GF-D8 (cell line): ENCODE results near the gene CPNE9.

Experiments
- DNase-seq: peaks from one replicate; lab custom pipeline; 2025; lab: John Stamatoyannopoulos, UW

Gene CPNE9

DNA sequence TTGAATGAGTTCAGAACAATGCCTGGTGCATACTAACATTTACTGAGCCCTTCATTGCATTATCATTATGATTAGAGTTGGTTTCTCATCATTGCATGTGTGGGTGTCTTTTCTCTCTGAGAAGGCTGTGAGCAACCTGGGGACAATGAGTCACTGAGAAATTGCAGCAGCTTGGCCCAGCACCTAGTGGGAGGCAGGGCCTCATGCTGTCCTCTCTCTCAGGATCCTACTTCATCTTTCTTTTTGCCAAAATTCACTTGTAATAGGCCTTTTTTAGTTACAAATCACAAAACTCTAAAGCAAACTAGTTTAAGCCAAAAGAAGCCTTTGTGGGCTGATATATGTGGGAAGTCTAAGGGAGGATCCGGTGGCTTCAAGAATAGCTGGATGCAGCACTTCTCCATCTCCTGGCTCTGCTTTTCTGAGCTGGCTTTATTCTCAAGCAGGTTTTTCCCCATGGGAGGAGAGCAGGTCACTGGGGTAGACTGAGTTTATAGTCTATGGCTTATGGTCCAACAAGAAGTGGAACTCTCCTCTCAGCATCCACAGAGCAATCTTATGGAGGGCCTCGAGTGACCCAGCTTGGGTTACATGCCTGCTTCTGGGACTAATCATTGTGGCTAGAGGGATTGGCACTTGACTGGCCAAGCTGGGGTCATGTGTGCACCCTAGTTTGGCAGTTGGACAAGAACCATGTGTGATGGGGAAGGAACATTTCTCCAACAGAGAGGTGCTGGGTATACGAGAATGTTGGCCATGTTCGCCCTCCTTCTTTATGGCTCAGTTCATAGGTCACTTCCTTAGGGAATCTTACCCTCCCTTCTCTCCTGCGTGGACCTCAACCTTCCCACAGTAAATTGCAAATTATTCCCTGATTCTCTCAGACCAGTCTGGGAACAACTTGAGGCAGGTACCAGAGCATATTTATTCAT lies 74.8 kb downstream of the CPNE9 start:
- no peak for DNase-seq

DNA sequence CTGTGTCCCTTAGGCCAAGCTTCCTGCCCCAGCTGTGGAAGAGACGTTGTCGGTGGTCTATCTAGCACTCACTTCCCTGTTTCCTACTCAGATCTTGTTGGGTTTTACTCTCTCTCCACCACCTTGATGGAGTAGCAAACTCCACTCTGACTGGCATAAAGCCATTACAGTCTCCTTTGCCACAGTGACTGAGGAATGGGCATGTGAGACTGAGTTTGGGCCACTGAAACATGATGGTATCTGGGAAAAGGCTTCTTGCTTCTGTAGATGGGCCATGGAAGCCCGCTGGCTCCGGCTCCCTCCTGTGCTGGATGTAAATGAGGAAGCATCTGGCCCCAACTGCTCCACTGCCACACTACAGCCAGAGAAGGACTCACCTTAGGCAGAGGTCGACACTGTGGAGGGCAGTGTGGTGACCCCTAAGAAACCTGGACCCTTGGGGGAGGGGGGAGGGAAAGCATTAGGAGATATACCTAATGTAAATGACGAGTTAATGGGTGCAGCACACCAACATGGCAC lies 75.5 kb downstream of the CPNE9 start:
- DNase-seq, result peak; percentile 19
